Activated CD4-positive, CD25-positive, alpha-beta regulatory T cell treated with anti-CD3 and anti-CD28 coated beads, Interleukin-2, amount 50 U/mL, for 24 hours (primary cell): ENCODE results near the gene ABHD13.
"Not testable (repeated sequence)": the region's sequence is repeated elsewhere in the genome, so short reads cannot be mapped to it uniquely, and the experiment has no call there.

Source experiments
- ATAC-seq, 2 donors: fragments of 150-1000 bp; cut with Tn5 transposase; one replicate each; pipeline ENCODE4 v1.10.0; 2021; ENCODE audit warnings: mild to moderate bottlenecking in 1 of 2, moderate library complexity in 1 of 2

The ABHD13 gene

DNA sequence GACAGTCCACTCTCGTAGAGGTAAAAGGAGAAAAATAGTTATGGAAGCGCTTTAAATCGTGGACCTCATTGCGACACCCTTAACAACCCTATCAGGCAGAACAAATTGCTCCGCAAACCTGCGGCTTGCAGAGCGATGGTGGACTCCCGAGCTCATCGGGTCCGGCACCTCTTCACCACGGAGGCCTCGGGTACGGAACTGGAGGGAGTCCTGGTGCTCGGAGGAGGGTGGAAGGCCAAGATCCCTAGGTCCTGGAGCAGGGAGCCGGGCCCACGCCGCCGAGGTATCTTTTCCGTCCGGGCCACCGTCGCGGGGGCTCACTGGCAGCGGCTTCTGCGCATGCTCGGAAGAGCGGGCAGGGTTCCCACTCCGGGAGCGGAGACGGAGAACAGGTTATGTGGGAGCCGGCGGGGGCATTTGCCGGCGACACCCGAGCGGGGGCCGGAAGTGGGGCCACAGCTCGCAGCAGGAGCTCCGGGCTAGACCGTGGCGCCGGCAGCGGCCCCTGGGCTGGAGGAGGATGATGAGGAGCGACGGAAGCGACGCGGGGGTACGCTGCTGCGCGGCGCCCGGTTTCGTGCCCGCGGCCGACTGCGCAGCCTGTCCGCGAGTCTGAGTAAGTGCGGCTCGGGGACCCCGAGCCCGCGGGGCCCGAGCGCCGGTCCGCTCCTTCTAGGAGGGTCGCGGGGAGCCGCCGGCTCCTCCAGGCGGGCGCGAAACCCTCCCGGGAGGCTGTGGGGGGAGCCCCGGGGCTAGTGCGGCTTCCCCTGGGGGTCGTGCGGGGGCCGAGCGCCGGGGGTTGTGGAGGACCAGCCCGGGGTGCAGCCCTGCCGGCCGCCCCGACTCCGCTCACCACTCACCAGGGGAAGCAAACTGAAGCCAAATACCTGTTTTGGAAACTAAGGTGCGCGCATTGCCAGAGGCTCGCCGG is at the start of gene ABHD13:
TSS of gene ABHD13 (plus strand) at position 349 of the 931 bp plus-strand sequence. CDS start 10,827 bp downstream, outside the sequence.
- peak; percentile 85 to 89 for ATAC-seq

DNA sequence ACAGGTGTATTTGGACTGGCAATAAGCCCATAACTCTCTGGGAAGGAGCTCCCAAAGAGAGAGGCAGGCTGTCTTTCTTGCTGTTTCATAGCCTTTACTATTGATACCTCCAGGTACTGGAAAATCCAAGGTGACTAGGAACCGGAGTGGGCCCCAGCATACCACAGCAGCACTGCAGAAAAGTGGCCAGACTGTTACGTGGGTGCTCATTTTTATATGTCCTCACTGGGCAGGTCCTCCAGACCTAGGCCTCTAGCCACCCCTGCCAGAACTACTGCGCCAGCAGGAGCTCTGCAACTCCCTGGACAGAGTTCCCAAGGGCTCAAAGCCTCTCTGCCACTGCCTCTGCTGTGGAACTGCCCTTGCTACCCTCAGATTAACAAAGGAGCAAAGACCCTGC is 49.3 kb upstream of the ABHD13 start:
- no peak for ATAC-seq

DNA sequence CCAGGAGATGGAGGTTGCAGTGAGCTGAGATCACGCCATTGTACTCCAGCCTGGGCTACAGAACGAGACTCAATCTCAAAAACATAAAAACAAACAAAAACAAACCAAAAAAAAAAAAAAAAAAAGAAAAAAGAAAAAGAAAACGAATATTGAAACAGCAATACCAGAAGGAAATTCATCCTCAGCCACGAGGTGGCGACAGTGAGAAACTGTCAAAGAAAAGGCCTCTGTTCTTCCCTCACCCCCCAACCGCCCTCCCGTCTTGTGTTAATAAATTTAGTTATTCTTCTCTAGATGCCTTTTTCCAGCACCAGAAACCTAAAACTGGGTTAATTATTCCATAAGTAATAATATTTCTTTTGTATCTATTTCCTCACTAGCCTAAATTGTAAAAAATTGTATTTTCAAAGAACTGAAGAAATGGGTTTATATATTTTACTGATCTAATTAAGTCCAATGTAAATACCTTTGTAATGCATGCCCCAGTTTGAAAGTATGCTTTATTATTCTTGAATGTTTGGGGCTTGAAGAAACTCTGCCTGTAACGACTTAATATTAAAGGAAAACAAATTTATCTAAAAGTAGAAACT is 41.4 kb upstream of the ABHD13 start:
- no peak for ATAC-seq

DNA sequence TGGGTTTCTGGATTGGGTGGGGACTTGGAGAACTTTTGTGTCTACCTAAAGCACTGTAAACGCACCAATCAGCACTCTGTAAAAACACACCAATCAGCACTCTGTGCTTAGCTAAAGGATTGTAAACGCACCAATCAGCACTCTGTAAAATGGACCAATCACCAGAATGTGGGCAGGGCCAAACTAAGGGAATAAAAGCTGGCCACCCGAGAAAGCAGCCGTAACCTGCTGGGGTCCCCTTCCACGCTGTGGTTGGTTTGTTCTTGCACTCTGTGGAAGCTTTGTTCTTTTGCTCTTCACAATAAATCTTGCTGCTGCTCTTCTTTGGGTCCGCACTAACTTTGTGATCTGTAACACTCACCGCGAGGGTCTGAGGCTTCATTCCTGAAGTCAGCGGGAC is 40.1 kb upstream of the ABHD13 start:
- ATAC-seq: no peak

DNA sequence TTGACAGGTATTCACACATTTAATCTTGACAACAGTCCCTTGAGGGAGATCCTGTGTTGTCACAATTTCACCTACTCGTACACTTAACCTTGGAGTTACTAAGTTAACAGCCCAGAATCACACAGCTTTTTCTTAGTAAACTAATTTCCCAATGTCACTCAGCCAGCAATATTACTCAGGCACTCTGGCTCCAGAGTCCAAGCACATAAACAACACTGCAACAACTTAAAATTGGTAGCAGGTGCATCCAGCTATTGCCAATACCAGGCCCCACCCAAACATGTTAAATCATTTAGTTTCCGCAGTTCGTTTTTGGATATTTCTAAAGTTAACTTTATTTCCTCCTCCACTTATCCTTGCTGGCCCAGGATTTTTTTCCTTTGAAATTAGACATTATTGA is 35.5 kb upstream of the ABHD13 start:
- no peak for ATAC-seq

DNA sequence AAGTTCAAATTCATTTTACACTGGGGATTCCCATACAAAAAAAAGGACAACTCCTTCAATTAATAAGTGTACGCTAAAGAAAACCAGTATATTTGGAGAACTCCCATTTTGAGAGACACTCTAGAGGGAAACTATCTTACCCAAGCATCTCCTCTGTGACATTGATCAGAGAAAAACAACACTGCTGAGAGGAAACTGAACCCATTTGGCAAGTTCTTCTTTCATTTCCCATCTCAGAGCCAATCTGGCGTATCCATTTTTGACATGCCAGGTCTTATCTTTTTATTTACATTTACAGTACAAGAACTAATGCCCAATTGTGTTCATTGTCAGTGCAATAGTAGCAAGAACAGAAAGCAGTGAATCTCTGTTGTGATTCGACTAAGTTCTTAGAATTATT is 33.0 kb upstream of the ABHD13 start:
- no peak for ATAC-seq

DNA sequence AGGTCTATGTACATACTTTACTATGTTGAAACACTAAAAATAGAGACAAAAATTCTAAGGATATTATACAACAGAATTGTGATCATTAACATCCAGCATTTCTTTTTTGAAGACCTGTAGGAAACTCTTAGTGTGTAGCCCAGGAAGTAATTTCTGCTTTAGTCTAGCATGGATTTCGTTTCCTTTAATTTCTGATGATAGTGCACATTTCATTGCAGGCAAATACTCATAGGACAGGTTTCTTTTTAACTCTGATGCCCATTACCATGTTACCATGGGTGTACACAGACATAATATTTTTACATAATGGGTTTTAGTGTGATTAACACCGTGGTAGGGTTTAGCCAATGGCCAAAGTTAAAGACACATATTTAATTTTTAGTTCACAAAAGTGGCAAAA is 29.9 kb upstream of the ABHD13 start:
- ATAC-seq: no peak

DNA sequence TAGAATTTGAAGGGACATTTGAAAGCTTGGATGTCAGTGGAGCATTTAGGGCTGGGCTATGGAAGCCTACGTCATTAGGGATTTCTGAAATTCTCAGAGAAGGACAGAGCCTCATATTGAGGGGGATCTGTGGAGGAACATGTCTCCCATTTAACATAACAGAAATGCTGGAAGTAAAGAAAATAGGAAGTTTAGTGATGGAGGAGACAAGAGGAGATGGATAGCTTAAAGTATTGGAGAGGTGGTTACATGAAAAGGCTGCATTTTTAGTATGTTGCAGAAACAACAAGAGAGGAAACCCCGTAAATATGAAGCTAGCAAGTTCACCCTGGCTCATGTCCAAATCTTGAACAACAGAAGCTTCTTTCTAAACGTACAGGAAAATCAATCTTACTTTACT is 27.3 kb upstream of the ABHD13 start:
- ATAC-seq: no peak

DNA sequence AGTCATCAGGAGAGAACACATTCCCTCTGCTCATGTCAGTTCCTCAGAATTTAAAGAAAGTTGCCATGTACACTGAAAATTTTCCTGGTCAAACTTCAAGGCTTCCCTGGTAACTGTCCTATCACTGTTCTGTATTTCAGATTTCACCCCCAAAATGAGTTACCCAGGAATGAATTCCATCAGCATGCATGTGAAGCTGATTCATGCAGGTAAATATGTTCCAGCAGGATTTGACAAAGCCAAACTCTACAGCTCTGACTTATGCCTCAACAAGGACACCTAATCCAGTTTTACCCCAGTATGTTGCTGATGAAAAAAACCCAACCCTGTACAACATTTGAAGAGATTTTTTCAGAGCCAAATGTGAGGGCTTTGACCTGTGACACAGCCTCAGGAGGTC is 24.4 kb upstream of the ABHD13 start:
- ATAC-seq: no peak

DNA sequence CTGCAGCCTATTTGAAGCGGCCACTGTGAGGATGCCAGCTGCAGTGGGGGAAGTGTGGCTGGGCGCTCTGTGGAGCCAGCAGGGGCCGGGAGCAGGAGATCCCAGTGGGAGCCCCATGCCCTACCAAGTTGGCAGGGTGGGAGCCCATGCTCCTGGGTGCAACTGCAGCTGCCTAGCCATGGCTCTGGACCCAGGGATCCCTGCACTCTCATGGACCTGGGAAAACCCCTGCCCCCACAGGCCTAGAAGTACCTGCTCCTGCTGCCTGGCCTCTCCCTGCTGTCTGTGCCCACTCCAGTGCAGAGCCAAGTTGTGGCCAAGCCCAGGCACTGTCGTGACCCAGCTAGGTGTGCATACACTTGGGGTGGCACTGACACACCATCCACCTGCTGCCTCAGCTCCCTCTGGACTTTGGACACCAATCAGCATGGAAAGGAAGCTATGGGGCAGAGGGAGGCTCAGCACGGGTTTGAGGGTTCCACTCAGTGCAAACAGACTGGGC is 23.7 kb upstream of the ABHD13 start:
- ATAC-seq: no peak

DNA sequence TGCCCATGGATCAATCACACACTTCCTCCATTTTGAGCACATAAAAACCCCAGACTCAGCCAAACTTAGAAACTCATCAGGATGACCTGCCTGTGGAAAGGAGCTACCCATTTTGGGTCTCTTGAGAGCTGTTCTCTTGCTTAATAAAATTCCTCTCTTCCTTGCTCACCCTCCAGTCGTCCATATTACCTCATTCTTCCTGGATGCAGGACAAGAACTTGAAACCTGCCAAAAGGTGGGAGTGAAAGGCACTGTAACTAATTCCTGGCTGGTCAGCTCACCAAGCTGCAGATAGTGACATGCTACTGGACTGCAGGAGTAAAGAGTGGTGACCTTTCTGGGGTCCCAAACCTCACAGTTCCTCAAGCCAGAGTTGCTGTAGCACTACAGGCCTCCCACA is 23.0 kb upstream of the ABHD13 start:
- no peak for ATAC-seq

DNA sequence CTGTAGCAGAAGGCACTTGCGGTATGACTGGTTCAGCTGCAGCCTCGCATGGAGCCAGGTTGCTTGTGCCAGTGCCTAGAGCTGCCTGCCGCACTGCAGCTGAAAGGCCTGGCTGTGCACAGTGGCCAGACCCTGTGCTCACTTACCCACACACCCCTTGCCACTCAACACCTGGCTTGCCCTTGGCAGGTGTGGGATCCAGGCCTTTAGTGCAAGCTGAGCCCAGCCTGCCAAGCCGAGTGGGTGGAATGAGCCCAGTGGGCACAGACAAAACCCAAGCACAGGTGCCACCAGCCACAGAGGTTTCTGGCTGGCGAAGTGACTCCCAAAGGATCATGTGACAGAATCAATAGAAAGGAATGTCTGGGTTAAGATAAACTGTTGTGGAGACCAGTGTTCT is 22.3 kb upstream of the ABHD13 start:
- no peak for ATAC-seq

DNA sequence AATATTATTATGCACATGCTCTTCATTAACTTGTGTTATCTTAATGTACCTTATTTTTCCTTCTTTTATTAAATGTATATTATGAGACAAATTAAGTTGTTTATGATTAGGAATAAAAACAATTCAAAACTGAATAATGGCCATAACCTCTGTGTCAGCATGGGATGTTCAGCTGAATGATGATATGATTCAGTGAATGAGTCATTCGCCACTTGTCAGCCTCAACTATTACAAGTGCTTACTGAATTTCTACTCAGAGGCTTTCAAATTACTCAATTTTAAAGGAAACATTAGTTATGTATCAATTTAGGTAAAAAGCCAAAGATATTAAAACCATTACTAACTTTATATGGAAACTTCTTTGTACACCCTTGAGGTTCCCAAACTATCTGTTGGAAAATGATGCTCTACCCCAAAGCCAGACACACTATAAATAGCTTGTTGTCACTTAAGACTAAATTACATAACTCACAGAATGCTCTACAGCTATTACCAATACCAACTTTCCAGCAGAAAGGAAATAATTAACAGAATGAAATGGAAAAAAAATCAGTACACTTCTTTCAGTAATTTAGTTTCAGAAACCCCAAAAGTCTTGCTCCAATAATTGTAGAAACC is 17.3 kb upstream of the ABHD13 start:
- peak; percentile 74 to 87 for ATAC-seq

DNA sequence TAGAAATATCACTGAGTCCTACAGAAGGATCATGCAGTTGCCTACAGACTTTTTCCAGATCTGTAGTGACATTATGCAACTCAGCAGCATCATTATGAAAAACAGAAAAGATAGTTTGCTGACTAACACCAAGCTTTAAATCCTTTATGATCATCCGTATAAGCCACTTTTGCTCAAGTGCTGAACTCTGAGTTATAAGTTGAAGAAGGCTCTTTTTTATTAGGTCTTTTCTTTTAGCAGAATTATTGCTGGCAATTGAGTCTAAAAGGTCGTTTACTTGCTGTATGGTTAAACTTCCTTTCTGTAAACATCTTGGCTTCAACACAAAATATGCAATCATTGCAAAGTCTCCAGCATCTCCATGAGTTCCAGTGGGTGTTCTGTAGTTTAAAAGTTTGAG is 7.6 kb upstream of the ABHD13 start:
- no peak for ATAC-seq

DNA sequence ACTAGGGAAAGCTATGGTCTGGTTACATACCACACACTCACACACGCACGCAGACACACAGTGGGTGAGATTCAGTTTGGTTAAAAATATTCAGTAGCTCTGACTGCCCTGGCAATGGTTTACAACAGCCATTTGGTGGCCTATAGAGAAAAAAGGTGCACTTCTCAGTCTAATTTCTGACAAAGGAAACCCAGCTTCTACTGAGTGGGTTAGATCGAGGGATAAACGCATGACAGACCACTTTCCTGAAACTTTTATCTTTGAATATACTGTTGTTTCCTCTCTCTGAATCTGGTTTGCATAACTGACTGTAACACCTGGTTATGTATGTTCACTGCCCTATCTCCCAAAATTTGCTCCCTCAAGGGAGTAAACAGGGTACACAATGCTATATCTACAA is 5.3 kb upstream of the ABHD13 start:
- ATAC-seq: no peak

DNA sequence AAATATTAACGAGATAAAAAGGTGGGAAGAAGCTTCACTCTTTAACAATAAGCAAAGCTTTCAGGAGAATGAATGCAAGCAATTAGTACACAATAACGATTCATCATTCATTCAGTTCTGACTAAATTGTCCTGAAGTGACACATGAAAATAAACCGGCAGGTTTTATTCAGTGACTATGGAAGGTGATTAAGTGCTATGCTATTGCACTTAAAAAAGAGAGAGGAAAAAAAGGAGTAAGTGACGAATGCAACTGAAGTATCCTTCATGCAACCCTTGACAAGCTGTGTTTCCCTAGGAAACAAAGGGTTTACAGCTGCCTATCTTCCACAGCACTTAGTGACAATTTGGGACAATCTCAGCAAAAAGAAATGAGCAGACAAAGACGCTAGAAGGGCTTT is 4.2 kb upstream of the ABHD13 start:
- no peak for ATAC-seq

DNA sequence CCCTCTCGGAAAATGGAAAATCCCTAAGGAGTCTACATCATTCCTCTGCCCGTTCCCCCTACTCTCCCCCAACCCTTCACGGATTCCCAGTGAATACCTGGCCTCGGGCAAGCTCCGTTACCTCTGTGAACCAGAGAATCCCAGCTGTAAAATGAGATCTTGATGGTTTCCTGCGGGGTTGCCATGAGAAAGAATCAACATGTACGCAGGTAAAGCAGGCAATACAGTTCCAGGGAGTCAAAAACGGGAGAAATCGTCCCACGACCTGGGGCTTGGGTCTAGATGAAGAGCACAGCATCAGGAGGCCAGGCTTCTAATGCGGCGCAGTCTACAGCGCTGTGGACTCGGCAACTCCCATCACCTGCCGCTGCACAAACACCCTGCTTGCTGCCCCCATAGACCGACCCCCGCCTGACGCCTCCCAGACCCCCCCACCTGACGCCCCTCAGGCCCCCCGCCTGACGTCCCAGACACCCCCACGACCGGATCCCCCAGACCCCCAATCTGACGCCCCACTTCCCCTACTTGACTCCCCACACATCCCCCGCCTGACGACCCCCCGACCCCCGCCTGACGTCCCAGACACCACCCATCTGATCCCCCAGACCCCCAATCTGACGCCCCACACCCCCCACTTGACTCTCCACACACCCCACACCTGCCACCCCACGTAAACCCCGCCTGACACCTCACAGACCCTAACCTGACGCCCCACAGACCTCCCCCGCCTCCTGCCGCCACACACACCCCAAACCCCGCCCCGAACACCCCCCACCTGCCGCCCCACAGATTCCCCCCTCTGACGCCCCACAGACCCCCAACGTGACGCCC is 3.5 kb upstream of the ABHD13 start:
- ATAC-seq: no peak

DNA sequence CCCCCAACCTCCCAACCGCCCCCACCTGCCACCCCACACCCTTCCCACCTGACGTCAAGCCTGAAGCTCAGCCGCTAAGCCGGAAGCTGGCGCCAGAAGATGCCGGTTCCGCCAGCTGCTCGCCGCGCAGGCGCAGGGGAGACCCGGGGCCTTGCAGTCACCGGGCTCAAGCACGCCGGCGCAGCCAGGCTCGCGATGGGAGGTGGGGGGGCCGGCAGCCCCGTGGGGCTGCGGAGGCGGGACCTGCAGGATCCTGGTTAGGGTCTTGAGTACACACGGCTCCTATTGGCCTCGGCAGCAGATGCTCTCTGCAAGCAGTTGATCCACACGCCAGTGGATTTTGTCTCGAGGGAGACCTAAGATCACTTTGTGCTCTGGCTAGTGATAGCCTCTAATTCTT is 2.8 kb upstream of the ABHD13 start, which contains the start of gene LIG4:
TSS of gene LIG4 (minus strand) at position 101 of the 400 bp plus-strand sequence. CDS start 4,268 bp downstream, outside the sequence.
- peak; percentile 68 to 73 for ATAC-seq

DNA sequence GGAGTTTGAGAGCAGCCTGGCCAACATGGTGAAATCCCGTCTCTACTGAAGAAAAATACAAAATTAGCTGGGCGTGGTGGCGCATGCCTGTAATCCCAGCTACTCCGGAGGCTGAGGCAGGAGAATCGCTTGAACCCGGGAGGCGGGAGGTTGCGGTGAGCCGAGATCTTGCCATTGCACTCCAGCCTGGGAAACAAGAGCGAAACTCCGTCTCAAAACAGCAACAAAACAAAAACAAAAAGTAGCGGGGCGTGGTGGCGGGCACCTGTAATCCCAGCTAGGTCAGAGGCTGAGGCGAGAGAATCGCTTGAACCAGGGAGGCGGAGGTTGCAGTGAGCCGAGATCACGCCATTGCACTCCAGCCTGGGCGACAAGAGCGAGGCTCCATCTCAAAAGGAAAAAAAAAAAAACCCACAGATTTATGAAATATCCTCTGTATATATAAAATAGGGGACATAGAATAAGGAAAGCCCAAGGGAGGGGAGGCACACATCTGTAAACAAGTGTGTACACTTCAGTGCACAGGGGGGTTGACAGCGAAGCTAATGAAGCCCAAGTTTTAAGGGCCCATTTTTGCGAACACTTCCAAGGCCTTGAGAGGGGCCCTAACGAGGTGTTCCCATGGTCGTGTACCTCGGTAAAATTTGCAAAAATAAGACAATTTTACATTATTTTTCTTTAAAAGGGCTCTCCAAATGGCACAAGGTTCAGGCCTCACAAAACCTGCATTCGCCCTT is 717 bp upstream of the ABHD13 start:
- not testable (repeated sequence) for ATAC-seq

DNA sequence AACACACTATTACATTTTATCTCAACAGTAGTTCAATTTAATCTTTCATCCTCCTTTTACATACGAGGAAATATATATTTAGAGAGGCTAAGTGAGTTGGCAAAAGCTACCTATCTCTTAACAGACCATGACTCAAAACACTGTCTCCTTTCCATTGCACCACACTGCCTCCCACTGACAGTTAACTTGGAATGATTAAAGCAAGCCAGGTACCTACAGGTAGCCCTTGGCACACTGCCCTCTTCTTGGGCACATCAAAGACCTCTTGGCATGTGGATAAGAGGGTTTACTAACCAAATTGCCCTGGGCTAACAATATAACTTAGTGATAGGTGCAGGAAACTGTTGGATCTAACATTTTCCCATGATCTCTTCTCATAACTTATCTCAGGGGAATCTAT is 1.8 kb downstream of the ABHD13 start:
- no peak for ATAC-seq

DNA sequence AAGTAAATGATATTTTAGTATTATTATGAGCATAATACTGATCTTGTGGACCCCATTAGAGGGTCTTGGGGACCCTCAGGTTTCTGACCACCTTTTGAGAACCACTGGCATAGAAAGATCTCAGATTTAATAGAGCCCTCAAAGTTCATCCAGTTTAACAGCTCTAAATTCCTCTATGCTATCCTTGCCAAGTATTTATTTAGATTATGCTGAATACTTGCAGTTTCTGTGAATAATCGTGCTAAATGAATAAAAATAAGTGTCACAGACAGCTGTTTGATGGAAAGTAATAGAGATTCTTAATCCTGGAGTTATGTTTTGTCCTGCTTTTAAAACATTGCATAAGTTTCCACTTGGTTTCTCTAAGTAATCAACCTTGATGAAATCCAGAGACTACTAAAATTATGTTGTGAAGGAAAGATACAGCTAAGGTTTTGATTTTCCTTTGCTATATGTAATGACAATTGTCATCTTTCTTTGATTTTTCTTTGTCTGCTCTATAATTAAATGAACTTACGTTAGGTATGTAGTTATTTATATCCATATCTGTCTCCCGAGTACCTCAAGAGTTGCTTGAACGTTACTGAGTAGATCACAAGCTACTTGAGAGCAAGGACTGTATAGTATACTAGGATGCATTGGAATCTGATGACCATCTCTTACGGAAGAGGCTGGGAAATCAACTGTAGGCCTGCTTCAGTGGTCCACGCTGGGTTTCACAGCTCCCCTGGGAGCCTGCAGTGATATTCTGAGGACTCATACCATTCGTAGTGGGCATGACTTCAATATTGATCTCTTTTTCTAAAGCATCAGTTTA is 5.7 kb downstream of the ABHD13 start:
- ATAC-seq: no peak
